OCI-LY3 (cell line): ENCODE measurements around the gene SLC15A1.

ENCODE experiments used
- CTCF ChIP-seq: fragments of 200-600, 300-600 bp; sonication (generic); IDR thresholded peaks from 2 replicates; pipeline ENCODE4 v1.5.1; 2014; ENCODE audit warnings: antibody characterized with exemption, low read length, low read depth
- EZH2phosphoT487 ChIP-seq: fragments of 200-600 bp; shearing (Covaris generic); IDR thresholded peaks from 2 replicates; pipeline ENCODE4 v1.6.1; 2018; ENCODE audit warnings: antibody characterized with exemption, mixed run types, low read depth

- no peak for TF ChIP-seq CTCF
- TF ChIP-seq EZH2phosphoT487: no peak
These were observed 10.6 kb downstream of the SLC15A1 start for GRCh38 chr13:98741741-98742435.
